GM23338 (cell line): Measurements from ENCODE around the gene SLC26A5.

Source experiments
- CREB1 ChIP-seq: fragments of 250-450 bp; sonication (Bioruptor Pico); IDR thresholded peaks from 2 replicates; pipeline ENCODE4 v1.5.0; 2020; ENCODE audit warnings: low read depth, mild to moderate bottlenecking, moderate library complexity
- EZH2 ChIP-seq: fragments of 200-600 bp; sonication (generic); IDR thresholded peaks from one replicate; pipeline ENCODE4 v1.8.0; 2017; ENCODE audit warnings: antibody characterized with exemption, mild to moderate bottlenecking, low read depth; ENCODE audit not compliant: unreplicated experiment
- EZH2phosphoT487 ChIP-seq: fragments of 200-600 bp; sonication (generic); IDR thresholded peaks from one replicate; pipeline ENCODE4 v1.8.1; 2018; ENCODE audit warnings: antibody characterized with exemption; ENCODE audit not compliant: unreplicated experiment
- JUNB ChIP-seq: IDR thresholded peaks from one replicate; pipeline ENCODE4 v1.6.1; 2016; ENCODE audit warnings: antibody characterized with exemption; ENCODE audit not compliant: unreplicated experiment
- NANOG ChIP-seq: IDR thresholded peaks from 2 replicates; pipeline ENCODE4 v1.6.1; 2016; ENCODE audit warnings: antibody characterized with exemption, borderline replicate concordance
- POLR2AphosphoS5 ChIP-seq: IDR thresholded peaks from 2 replicates; pipeline ENCODE4 v1.6.1; 2016; ENCODE audit warnings: antibody characterized with exemption, low read depth
- STAT1 ChIP-seq: IDR thresholded peaks from one replicate; pipeline ENCODE4 v1.6.1; 2016; ENCODE audit warnings: antibody characterized with exemption; ENCODE audit not compliant: unreplicated experiment
- ZNF114 ChIP-seq: fragments of 250-450 bp; sonication (Bioruptor Pico); IDR thresholded peaks from 2 replicates; pipeline ENCODE4 v1.5.0; 2020; ENCODE audit warnings: mild to moderate bottlenecking, moderate library complexity
- ZNF331 ChIP-seq: fragments of 250-450 bp; sonication (Bioruptor Pico); IDR thresholded peaks from 2 replicates; pipeline ENCODE4 v1.5.0; 2020; ENCODE audit warnings: low read depth, mild to moderate bottlenecking, moderate library complexity
- TF ChIP-seq, protein P1 (sequence below), 2 experiments: fragments of 200-600 bp in 1 of 2; sonication (generic) in 1 of 2; conservative IDR thresholded peaks; 2 replicates each; pipeline versions ENCODE4 v1.5.1 to v1.6.1; 2016 to 2017; ENCODE audit warnings: antibody characterized with exemption in 2 of 2, low read depth in 2 of 2, mild to moderate bottlenecking in 2 of 2, moderate library complexity in 1 of 2
- TF ChIP-seq, protein P2 (sequence below): fragments of 250-450 bp; sonication (Bioruptor Pico); IDR thresholded peaks from 2 replicates; pipeline ENCODE4 v1.5.0; 2020; ENCODE audit warnings: mild to moderate bottlenecking, moderate library complexity
- TF ChIP-seq, protein P3 (sequence below): IDR thresholded peaks from 2 replicates; pipeline ENCODE4 v1.6.1; 2016; ENCODE audit warnings: antibody characterized with exemption
- TF ChIP-seq, protein P4 (sequence below): IDR thresholded peaks from one replicate; pipeline ENCODE4 v1.6.1; 2018; ENCODE audit warnings: antibody characterized with exemption; ENCODE audit not compliant: unreplicated experiment

DNA sequence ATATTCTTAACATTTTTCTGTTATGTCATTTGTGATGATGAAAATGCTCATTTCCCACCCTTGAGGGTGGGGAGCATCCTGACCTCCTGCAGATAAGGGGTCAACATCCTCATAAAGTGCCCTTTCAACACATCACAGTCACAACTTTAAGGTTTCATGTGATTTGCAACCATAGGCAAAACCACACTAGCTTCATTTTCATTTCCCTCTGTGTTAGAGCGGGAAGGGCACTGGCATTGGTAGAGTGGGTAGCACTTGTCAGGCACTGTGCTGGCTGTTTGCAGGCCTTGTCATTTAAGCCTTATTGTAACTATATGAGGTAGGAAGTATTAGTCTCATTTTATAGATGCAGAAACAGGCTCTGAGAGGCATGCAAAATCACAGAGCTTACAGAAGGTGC is 58.8 kb downstream of the SLC26A5 start:
- TF ChIP-seq, protein P1, sequence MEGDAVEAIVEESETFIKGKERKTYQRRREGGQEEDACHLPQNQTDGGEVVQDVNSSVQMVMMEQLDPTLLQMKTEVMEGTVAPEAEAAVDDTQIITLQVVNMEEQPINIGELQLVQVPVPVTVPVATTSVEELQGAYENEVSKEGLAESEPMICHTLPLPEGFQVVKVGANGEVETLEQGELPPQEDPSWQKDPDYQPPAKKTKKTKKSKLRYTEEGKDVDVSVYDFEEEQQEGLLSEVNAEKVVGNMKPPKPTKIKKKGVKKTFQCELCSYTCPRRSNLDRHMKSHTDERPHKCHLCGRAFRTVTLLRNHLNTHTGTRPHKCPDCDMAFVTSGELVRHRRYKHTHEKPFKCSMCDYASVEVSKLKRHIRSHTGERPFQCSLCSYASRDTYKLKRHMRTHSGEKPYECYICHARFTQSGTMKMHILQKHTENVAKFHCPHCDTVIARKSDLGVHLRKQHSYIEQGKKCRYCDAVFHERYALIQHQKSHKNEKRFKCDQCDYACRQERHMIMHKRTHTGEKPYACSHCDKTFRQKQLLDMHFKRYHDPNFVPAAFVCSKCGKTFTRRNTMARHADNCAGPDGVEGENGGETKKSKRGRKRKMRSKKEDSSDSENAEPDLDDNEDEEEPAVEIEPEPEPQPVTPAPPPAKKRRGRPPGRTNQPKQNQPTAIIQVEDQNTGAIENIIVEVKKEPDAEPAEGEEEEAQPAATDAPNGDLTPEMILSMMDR (conservative IDR thresholded peaks at IDR 0.05; ENCODE audit: low read depth in 2 of 2): no peak
- TF ChIP-seq ZNF114 (CRISPR knock-in tag) (no peak), POLR2AphosphoS5 (no peak), EZH2 (no peak), STAT1 (no peak), CREB1 (CRISPR knock-in tag) (no peak), NANOG (no peak), EZH2phosphoT487 (no peak), JUNB (no peak), ZNF331 (no peak)
- TF ChIP-seq, protein P2, sequence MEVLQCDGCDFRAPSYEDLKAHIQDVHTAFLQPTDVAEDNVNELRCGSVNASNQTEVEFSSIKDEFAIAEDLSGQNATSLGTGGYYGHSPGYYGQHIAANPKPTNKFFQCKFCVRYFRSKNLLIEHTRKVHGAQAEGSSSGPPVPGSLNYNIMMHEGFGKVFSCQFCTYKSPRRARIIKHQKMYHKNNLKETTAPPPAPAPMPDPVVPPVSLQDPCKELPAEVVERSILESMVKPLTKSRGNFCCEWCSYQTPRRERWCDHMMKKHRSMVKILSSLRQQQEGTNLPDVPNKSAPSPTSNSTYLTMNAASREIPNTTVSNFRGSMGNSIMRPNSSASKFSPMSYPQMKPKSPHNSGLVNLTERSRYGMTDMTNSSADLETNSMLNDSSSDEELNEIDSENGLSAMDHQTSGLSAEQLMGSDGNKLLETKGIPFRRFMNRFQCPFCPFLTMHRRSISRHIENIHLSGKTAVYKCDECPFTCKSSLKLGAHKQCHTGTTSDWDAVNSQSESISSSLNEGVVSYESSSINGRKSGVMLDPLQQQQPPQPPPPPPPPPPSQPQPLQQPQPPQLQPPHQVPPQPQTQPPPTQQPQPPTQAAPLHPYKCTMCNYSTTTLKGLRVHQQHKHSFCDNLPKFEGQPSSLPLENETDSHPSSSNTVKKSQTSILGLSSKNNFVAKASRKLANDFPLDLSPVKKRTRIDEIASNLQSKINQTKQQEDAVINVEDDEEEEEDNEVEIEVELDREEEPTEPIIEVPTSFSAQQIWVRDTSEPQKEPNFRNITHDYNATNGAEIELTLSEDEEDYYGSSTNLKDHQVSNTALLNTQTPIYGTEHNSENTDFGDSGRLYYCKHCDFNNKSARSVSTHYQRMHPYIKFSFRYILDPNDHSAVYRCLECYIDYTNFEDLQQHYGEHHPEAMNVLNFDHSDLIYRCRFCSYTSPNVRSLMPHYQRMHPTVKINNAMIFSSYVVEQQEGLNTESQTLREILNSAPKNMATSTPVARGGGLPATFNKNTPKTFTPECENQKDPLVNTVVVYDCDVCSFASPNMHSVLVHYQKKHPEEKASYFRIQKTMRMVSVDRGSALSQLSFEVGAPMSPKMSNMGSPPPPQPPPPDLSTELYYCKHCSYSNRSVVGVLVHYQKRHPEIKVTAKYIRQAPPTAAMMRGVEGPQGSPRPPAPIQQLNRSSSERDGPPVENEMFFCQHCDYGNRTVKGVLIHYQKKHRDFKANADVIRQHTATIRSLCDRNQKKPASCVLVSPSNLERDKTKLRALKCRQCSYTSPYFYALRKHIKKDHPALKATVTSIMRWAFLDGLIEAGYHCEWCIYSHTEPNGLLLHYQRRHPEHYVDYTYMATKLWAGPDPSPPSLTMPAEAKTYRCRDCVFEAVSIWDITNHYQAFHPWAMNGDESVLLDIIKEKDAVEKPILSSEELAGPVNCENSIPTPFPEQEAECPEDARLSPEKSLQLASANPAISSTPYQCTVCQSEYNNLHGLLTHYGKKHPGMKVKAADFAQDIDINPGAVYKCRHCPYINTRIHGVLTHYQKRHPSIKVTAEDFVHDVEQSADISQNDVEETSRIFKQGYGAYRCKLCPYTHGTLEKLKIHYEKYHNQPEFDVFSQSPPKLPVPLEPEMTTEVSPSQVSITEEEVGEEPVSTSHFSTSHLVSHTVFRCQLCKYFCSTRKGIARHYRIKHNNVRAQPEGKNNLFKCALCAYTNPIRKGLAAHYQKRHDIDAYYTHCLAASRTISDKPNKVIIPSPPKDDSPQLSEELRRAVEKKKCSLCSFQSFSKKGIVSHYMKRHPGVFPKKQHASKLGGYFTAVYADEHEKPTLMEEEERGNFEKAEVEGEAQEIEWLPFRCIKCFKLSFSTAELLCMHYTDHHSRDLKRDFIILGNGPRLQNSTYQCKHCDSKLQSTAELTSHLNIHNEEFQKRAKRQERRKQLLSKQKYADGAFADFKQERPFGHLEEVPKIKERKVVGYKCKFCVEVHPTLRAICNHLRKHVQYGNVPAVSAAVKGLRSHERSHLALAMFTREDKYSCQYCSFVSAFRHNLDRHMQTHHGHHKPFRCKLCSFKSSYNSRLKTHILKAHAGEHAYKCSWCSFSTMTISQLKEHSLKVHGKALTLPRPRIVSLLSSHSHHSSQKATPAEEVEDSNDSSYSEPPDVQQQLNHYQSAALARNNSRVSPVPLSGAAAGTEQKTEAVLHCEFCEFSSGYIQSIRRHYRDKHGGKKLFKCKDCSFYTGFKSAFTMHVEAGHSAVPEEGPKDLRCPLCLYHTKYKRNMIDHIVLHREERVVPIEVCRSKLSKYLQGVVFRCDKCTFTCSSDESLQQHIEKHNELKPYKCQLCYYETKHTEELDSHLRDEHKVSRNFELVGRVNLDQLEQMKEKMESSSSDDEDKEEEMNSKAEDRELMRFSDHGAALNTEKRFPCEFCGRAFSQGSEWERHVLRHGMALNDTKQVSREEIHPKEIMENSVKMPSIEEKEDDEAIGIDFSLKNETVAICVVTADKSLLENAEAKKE (CRISPR knock-in tag): no peak
- TF ChIP-seq, protein P3, sequence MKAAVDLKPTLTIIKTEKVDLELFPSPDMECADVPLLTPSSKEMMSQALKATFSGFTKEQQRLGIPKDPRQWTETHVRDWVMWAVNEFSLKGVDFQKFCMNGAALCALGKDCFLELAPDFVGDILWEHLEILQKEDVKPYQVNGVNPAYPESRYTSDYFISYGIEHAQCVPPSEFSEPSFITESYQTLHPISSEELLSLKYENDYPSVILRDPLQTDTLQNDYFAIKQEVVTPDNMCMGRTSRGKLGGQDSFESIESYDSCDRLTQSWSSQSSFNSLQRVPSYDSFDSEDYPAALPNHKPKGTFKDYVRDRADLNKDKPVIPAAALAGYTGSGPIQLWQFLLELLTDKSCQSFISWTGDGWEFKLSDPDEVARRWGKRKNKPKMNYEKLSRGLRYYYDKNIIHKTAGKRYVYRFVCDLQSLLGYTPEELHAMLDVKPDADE: no peak
- TF ChIP-seq, protein P4, sequence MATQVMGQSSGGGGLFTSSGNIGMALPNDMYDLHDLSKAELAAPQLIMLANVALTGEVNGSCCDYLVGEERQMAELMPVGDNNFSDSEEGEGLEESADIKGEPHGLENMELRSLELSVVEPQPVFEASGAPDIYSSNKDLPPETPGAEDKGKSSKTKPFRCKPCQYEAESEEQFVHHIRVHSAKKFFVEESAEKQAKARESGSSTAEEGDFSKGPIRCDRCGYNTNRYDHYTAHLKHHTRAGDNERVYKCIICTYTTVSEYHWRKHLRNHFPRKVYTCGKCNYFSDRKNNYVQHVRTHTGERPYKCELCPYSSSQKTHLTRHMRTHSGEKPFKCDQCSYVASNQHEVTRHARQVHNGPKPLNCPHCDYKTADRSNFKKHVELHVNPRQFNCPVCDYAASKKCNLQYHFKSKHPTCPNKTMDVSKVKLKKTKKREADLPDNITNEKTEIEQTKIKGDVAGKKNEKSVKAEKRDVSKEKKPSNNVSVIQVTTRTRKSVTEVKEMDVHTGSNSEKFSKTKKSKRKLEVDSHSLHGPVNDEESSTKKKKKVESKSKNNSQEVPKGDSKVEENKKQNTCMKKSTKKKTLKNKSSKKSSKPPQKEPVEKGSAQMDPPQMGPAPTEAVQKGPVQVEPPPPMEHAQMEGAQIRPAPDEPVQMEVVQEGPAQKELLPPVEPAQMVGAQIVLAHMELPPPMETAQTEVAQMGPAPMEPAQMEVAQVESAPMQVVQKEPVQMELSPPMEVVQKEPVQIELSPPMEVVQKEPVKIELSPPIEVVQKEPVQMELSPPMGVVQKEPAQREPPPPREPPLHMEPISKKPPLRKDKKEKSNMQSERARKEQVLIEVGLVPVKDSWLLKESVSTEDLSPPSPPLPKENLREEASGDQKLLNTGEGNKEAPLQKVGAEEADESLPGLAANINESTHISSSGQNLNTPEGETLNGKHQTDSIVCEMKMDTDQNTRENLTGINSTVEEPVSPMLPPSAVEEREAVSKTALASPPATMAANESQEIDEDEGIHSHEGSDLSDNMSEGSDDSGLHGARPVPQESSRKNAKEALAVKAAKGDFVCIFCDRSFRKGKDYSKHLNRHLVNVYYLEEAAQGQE: no peak
